ENCODE measurements around the gene HSDL2. TPM values are rescaled to one million over a fixed set of nuclear protein-coding genes. Genes with fewer than 3 reads are reported as not detected.
A peak's percentile ranks its signal among the peaks of the same experiment; 100 is the strongest.

Gene HSDL2
- total and polyA plus RNA-seq, 4 donors: 22.5 to 58.6 (median 34.8) TPM

DNA sequence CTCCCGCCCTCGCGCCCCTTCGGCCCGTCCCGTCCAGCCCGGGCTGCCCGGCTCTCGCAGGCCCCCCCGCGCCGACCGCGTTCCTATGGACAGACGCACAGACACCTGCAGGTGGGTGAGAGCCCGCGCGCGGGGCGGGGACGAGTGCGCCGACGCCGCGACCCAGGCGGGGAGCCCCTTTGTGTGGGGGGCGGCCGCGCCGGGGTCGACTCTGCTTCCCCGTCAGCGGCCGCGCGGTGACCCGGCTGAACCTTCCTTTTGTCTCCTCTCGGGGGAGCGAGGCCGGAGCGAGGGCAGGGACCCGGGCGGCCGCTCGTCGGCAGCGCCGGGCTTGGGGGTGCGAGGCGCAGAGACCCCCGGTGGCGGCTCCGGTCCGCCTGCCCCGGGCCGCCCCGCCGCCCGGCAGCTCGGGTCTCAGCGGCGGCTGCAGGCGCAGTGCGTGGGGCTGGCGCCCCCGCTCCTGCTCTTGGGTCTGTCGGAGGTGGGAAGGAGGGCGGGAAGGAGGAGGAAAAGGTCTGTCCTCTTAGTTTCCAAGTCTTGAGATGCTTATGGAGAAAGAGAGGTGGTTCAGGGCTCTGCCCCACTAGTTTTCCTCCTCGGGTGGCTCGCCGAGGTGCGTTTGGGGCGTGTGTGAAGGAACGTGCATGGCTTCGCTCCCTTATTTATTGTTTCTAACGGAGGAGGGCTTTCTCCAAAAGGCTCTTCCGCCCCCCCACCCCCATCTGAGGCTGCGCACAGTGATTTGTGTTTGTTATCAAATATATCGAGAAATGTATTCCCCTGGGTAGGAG, 107.3 kb downstream of the HSDL2 start:
- TF ChIP-seq, protein P1, sequence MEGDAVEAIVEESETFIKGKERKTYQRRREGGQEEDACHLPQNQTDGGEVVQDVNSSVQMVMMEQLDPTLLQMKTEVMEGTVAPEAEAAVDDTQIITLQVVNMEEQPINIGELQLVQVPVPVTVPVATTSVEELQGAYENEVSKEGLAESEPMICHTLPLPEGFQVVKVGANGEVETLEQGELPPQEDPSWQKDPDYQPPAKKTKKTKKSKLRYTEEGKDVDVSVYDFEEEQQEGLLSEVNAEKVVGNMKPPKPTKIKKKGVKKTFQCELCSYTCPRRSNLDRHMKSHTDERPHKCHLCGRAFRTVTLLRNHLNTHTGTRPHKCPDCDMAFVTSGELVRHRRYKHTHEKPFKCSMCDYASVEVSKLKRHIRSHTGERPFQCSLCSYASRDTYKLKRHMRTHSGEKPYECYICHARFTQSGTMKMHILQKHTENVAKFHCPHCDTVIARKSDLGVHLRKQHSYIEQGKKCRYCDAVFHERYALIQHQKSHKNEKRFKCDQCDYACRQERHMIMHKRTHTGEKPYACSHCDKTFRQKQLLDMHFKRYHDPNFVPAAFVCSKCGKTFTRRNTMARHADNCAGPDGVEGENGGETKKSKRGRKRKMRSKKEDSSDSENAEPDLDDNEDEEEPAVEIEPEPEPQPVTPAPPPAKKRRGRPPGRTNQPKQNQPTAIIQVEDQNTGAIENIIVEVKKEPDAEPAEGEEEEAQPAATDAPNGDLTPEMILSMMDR (IDR thresholded peaks at IDR 0.05; ENCODE audit: control extremely low read depth, extremely low read depth): no peak
- DNase-seq: peak; percentile 78 to 84 (median 81)
- Histone ChIP-seq H3K36me3 (ENCODE audit: control insufficient read depth in 4 of 4, insufficient read depth in 4 of 4, low read length in 4 of 4) (no peaks in the 10 kb centered on the region), H3K4me3 (peak overlapping the region; percentile 80), H3K9me3 (ENCODE audit: control insufficient read depth in 4 of 4, insufficient read depth in 3 of 4, low read length in 3 of 4) (no peaks in the 10 kb centered on the region), H3K4me1 (ENCODE audit: control insufficient read depth in 5 of 5, insufficient read depth in 5 of 5, low read length in 5 of 5) (peaks cover 0 to 31% (median 3%) of the 10 kb centered on the region in 5 donors), H3K27ac (ENCODE audit: low read depth in 1 of 2, low read length in 1 of 2) (peak overlapping the region; percentile 63 to 86), H3K9ac (ENCODE audit: insufficient read depth in 1 of 2, low read length in 2 of 2) (peak overlapping the region in 1 of 2 donors; percentile 45), H3K27me3 (ENCODE audit: control insufficient read depth in 3 of 3, insufficient read depth in 3 of 3, low read length in 2 of 3) (no peaks in the 10 kb centered on the region)
- 0 to 1% methylated on average over 40 to 80 of the region's 80 CpGs for WGBS, 2 donors
- peak; percentile 25 for ATAC-seq (ENCODE audit: insufficient read depth, low FRiP score)

DNA sequence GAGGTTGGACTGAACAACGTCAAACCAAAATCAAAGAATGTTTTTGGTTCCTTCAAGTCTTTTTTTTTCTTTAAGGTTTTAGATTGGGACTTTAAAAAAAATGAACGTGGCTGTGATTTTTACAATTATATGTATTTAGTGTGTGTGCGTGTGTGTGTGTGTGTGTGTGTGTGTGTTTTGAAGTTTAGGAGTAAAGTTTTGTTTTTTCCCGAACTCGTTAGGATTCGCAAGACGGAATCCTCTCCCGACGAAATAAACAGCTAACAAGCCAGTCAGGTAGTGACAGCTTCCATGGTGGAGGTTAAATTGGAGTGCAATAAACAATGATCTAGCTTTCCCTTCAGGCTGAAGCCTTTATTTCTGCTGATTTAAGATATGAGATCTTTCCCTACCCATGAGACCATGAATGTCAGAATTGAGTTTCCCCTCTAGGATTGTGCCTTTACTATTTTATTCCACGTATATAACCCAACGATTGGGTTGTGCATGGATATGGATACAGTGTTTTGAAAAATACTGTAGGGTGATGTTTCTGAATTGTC, 108.0 kb downstream of the HSDL2 start:
- 16 to 24% methylated on average over 11 of the region's 11 CpGs for WGBS, 2 donors
- H3K27ac ChIP-seq (ENCODE audit: low read depth in 1 of 2, low read length in 1 of 2): peak overlapping the region in 1 of 2 donors; percentile 86
- peak overlapping the region in 1 of 2 donors; percentile 63 for H3K9ac ChIP-seq (ENCODE audit: insufficient read depth in 1 of 2, low read length in 2 of 2)
- no peaks in the 10 kb centered on the region for H3K36me3 ChIP-seq (ENCODE audit: control insufficient read depth in 4 of 4, insufficient read depth in 4 of 4, low read length in 4 of 4)
- peak overlapping the region; percentile 80 for H3K4me3 ChIP-seq
- no peaks in the 10 kb centered on the region for H3K27me3 ChIP-seq (ENCODE audit: control insufficient read depth in 3 of 3, insufficient read depth in 3 of 3, low read length in 2 of 3)
- H3K4me1 ChIP-seq (ENCODE audit: control insufficient read depth in 5 of 5, insufficient read depth in 5 of 5, low read length in 5 of 5): peaks cover 0 to 31% (median 3%) of the 10 kb centered on the region in 5 donors
- no peak for DNase-seq
- no peaks in the 10 kb centered on the region for H3K9me3 ChIP-seq (ENCODE audit: control insufficient read depth in 4 of 4, insufficient read depth in 3 of 4, low read length in 3 of 4)
- TF ChIP-seq, protein P1 (IDR thresholded peaks at IDR 0.05; ENCODE audit: control extremely low read depth, extremely low read depth): no peak
- no peak for ATAC-seq (ENCODE audit: insufficient read depth, low FRiP score)

DNA sequence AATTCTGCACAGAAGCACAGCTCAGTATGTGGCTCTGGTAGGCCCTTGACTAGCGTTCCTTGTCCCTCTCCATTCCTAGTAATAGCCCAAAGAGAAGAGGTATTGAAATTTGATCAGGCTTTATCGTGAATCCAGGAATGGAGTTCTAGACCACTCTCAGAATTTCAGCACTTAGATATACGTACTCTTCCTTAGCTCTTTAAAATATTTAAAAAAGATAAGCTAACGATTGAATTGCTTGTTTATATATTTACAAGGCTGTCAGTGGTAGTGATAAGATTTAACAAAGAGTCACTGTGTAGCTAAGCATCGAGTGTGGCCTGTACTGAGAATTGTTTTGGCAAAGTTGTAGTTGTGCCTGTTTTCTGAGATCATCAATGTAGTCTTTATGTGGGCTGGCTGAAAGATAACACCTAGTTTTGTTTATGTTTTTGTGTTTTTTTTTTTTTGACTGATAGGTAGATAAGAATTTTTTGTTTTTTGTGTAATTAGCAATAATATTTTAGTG, 109.2 kb downstream of the HSDL2 start:
- peaks cover 0 to 7% (median 0%) of the 10 kb centered on the region in 4 donors for H3K9me3 ChIP-seq (ENCODE audit: control insufficient read depth in 4 of 4, insufficient read depth in 3 of 4, low read length in 3 of 4)
- WGBS, 2 donors: 55 to 73% methylated on average over 5 of the region's 5 CpGs
- no peaks in the 10 kb centered on the region for H3K27me3 ChIP-seq (ENCODE audit: control insufficient read depth in 3 of 3, insufficient read depth in 3 of 3, low read length in 2 of 3)
- H3K27ac ChIP-seq (ENCODE audit: low read depth in 1 of 2, low read length in 1 of 2): no peak overlapping the region
- peaks cover 0 to 31% (median 3%) of the 10 kb centered on the region in 5 donors for H3K4me1 ChIP-seq (ENCODE audit: control insufficient read depth in 5 of 5, insufficient read depth in 5 of 5, low read length in 5 of 5)
- H3K4me3 ChIP-seq: no peak overlapping the region
- TF ChIP-seq, protein P1 (IDR thresholded peaks at IDR 0.05; ENCODE audit: control extremely low read depth, extremely low read depth): no peak
- ATAC-seq (ENCODE audit: insufficient read depth, low FRiP score): no peak
- peaks cover 0 to 9% (median 1%) of the 10 kb centered on the region in 4 donors for H3K36me3 ChIP-seq (ENCODE audit: control insufficient read depth in 4 of 4, insufficient read depth in 4 of 4, low read length in 4 of 4)
- DNase-seq: peak in 1 of 3 donors; percentile 39
- peak overlapping the region in 1 of 2 donors; percentile 26 for H3K9ac ChIP-seq (ENCODE audit: insufficient read depth in 1 of 2, low read length in 2 of 2)

All from lung (tissue), 12 donors.